Measurements from ENCODE around the gene SSH3.

SSH3 gene

DNA sequence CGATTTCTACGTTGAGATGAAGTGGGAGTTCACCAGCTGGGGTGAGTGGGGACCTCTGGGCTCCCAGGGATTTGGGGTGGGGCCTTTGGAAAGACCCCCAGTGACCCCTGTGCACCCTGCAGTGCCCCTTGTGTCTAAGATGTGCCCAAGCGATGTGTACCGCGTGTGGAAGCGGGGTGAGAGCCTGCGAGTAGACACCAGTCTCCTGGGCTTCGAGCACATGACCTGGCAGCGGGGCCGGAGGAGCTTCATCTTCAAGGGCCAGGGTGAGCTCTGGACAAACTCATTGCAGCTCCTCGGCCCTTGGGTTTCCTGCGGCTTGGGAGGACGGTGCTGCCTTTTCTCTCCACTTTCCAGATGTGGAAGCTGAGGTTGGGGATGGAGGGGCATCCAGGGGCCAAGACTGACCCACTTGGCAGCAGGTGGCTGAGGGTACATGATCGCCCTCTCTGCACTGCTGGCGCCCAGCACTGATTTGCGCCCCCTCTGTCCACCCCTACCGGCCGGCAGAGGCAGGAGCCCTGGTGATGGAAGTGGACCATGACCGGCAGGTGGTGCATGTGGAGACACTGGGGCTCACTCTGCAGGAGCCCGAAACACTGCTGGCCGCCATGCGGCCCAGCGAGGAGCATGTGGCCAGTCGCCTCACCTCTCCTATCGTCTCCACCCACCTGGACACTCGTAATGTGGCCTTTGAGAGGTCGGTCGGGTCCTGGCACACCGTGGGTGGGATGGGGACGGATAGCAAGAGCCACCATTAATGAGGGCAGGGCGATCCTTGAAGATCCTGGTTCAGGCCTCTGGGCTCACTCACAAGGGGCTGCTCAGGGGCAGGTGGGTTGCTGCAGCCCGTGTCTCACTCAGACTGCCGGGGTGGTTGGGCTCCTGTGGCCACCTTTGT lies 11.6 kb upstream of the SSH3 start:
- peaks cover 35% of the 10 kb centered on the region for H3K4me1 ChIP-seq (ENCODE audit: control insufficient read depth, insufficient read depth, low read length)
- peak overlapping the region; percentile 20 for H3K9ac ChIP-seq (ENCODE audit: low read length)
- H3K27me3 ChIP-seq (replicated peaks; ENCODE audit: control insufficient read depth, insufficient read depth, low read length), result no peaks in the 10 kb centered on the region
- peaks cover 47% of the 10 kb centered on the region for H3K36me3 ChIP-seq (ENCODE audit: control insufficient read depth, insufficient read depth, low read length, severe bottlenecking)
- DNase-seq (ENCODE audit: low read depth), result no peak
- no peak overlapping the region for H3K4me3 ChIP-seq (ENCODE audit: low read length)
- H3K9me3 ChIP-seq (ENCODE audit: control insufficient read depth, low read length), result peaks cover 7% of the 10 kb centered on the region

DNA sequence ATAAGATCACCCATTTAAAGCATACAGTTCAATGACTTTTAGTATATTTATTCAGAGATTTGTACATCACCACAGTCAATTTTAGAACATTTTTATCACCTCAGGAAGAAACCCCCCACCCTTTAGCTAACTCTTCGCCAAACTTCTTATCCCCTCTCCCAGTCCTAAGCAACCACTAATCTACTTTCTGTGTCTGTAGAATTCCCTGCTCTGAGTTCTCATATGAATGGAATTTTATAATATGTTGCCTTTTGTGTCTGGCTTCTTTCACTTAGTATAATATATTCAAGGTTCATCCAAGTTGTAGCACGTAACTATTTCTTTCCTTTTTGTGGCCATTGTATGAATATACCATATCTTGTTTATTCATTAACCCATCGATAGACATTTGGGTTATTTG lies 10.7 kb upstream of the SSH3 start:
- peaks cover 7% of the 10 kb centered on the region for H3K9me3 ChIP-seq (ENCODE audit: control insufficient read depth, low read length)
- peaks cover 44% of the 10 kb centered on the region for H3K36me3 ChIP-seq (ENCODE audit: control insufficient read depth, insufficient read depth, low read length, severe bottlenecking)
- no peak overlapping the region for H3K4me3 ChIP-seq (ENCODE audit: low read length)
- DNase-seq (ENCODE audit: low read depth), result peak; percentile 34
- no peaks in the 10 kb centered on the region for H3K27me3 ChIP-seq (replicated peaks; ENCODE audit: control insufficient read depth, insufficient read depth, low read length)
- H3K9ac ChIP-seq (ENCODE audit: low read length), result no peak overlapping the region
- H3K4me1 ChIP-seq (ENCODE audit: control insufficient read depth, insufficient read depth, low read length), result peaks cover 34% of the 10 kb centered on the region

DNA sequence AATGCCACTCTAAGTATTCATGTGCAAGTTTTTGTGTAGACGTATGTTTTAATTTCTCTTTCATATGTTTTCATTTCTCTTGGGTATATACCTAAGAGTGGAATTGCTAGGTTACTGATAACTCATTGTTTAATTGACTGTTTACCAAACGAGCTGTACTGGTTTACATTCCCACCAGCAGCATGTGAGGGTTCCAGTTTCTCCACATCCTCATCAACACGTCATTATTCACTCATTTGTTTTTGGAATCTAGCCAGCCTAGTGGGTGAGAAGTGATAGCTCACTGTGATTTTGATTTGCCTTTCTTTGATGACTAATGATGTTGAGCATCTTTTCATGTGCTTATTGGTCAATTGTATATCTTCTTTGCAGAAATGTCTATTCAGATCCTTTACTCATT lies 10.2 kb upstream of the SSH3 start:
- DNase-seq (ENCODE audit: low read depth), result no peak
- Histone ChIP-seq H3K4me3 (ENCODE audit: low read length) (no peak overlapping the region), H3K36me3 (ENCODE audit: control insufficient read depth, insufficient read depth, low read length, severe bottlenecking) (peaks cover 44% of the 10 kb centered on the region), H3K27me3 (replicated peaks; ENCODE audit: control insufficient read depth, insufficient read depth, low read length) (no peaks in the 10 kb centered on the region), H3K9me3 (ENCODE audit: control insufficient read depth, low read length) (peaks cover 7% of the 10 kb centered on the region), H3K4me1 (ENCODE audit: control insufficient read depth, insufficient read depth, low read length) (peaks cover 29% of the 10 kb centered on the region), H3K9ac (ENCODE audit: low read length) (no peak overlapping the region)

DNA sequence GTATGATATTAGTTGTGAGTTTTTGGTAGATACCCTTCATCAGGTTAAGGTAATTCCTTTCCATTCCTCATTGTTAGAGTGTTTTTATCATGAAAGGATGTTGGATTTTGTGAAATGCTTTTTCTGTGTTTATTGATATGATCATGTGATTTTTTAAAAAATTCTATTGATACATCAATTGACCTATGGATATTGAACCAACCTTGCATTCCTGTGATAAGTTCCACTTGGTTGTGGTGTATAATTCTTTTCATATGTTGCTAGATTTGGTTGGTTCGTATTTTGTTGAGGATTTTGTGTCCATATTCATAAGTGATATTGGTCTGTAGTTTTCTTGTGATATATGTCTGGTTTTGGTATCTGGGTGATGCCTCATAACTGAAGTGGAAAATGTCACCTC lies 7.5 kb upstream of the SSH3 start:
- peaks cover 7% of the 10 kb centered on the region for H3K9me3 ChIP-seq (ENCODE audit: control insufficient read depth, low read length)
- no peaks in the 10 kb centered on the region for H3K27me3 ChIP-seq (replicated peaks; ENCODE audit: control insufficient read depth, insufficient read depth, low read length)
- H3K4me1 ChIP-seq (ENCODE audit: control insufficient read depth, insufficient read depth, low read length), result peaks cover 16% of the 10 kb centered on the region
- peaks cover 61% of the 10 kb centered on the region for H3K36me3 ChIP-seq (ENCODE audit: control insufficient read depth, insufficient read depth, low read length, severe bottlenecking)
- DNase-seq (ENCODE audit: low read depth), result no peak
- H3K9ac ChIP-seq (ENCODE audit: low read length), result no peak overlapping the region
- H3K4me3 ChIP-seq (ENCODE audit: low read length), result peak overlapping the region; percentile 9

DNA sequence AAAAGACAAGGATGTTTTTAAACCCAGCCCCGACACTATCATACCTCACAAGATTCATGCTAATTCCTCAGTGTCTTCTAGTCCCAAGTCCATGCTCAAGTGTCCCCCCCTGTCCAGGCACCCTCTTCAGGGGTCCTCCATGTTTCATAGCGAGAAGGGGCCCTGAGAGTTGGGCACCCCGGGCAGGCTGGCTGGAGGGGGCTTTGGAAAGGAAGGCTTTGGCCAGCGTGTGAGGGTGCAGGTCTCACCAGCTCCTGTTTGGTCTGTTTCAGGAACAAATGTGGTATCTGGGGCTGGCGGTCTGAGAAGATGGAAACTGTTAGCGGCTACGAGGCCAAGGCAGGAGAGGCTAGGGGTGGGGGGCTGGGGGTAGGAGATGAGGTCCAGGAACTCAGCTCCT lies 4.5 kb upstream of the SSH3 start:
- H3K9me3 ChIP-seq (ENCODE audit: control insufficient read depth, low read length), result peaks cover 7% of the 10 kb centered on the region
- H3K4me1 ChIP-seq (ENCODE audit: control insufficient read depth, insufficient read depth, low read length), result peaks cover 9% of the 10 kb centered on the region
- no peak for DNase-seq (ENCODE audit: low read depth)
- H3K36me3 ChIP-seq (ENCODE audit: control insufficient read depth, insufficient read depth, low read length, severe bottlenecking), result peaks cover 50% of the 10 kb centered on the region
- H3K4me3 ChIP-seq (ENCODE audit: low read length), result no peak overlapping the region
- no peaks in the 10 kb centered on the region for H3K27me3 ChIP-seq (replicated peaks; ENCODE audit: control insufficient read depth, insufficient read depth, low read length)
- no peak overlapping the region for H3K9ac ChIP-seq (ENCODE audit: low read length)

DNA sequence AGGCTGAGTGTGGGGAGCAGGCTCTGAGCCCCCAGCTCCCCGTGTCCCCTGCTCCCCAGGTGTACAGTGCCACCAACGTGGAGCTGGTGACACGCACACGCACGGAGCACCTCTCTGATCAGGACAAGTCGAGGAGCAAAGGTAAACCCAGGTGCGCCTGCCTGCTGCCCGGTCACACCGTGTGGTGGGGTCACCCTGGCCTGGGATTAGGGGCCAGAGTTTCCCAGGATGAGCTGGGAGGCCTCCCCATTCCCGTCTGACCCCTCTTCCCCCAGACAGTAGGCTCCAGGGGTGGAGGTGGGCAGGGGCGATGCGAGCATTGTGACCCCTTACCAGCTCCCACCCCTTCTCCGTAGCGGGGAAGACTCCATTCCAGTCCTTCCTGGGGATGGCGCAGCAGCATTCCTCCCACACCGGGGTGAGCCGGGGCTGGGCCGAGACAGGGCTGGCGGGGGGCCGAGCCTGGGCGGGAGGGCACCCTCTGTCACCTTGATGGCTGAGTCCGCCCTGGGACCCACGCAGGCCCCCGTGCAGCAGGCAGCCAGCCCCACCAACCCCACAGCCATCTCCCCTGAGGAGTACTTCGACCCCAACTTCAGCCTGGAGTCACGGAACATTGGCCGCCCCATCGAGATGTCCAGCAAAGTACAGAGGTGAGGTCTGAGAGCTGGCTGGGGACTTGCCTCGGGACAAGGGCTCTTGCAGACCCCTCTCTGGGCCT lies 3.7 kb upstream of the SSH3 start:
- DNase-seq (ENCODE audit: low read depth), result no peak
- Histone ChIP-seq H3K9ac (ENCODE audit: low read length) (no peak overlapping the region), H3K27me3 (replicated peaks; ENCODE audit: control insufficient read depth, insufficient read depth, low read length) (no peaks in the 10 kb centered on the region), H3K4me3 (ENCODE audit: low read length) (no peak overlapping the region), H3K4me1 (ENCODE audit: control insufficient read depth, insufficient read depth, low read length) (peaks cover 15% of the 10 kb centered on the region), H3K9me3 (ENCODE audit: control insufficient read depth, low read length) (peaks cover 7% of the 10 kb centered on the region), H3K36me3 (ENCODE audit: control insufficient read depth, insufficient read depth, low read length, severe bottlenecking) (peaks cover 48% of the 10 kb centered on the region)

DNA sequence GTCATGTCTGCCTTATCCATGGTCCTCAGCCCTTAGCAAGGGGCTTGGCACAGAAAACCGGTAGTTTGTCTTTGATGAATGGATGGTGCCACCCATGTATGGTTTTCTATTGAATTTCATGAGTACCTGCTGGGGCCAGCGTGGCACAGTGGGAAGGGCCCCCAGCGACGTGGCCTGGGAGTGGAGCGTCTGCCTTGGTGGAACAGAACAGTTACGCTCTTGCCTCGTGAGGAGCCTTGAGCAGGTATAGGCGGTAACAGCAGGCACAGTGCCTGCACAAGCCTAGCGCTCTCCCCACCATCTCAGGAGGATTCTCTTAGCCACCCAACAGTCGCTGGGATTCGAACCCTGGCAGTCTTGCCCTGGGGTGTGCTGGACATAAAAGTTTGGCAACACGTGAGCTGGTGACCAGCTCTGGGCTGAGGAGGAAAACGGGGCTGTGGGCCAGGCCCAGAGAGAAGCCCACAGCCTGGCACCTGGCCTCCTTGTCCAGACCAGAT lies 3.0 kb upstream of the SSH3 start:
- Histone ChIP-seq H3K4me3 (ENCODE audit: low read length) (no peak overlapping the region), H3K4me1 (ENCODE audit: control insufficient read depth, insufficient read depth, low read length) (peaks cover 16% of the 10 kb centered on the region), H3K9me3 (ENCODE audit: control insufficient read depth, low read length) (peaks cover 7% of the 10 kb centered on the region), H3K27me3 (replicated peaks; ENCODE audit: control insufficient read depth, insufficient read depth, low read length) (no peaks in the 10 kb centered on the region), H3K36me3 (ENCODE audit: control insufficient read depth, insufficient read depth, low read length, severe bottlenecking) (peaks cover 48% of the 10 kb centered on the region), H3K9ac (ENCODE audit: low read length) (no peak overlapping the region)
- DNase-seq (ENCODE audit: low read depth), result no peak

DNA sequence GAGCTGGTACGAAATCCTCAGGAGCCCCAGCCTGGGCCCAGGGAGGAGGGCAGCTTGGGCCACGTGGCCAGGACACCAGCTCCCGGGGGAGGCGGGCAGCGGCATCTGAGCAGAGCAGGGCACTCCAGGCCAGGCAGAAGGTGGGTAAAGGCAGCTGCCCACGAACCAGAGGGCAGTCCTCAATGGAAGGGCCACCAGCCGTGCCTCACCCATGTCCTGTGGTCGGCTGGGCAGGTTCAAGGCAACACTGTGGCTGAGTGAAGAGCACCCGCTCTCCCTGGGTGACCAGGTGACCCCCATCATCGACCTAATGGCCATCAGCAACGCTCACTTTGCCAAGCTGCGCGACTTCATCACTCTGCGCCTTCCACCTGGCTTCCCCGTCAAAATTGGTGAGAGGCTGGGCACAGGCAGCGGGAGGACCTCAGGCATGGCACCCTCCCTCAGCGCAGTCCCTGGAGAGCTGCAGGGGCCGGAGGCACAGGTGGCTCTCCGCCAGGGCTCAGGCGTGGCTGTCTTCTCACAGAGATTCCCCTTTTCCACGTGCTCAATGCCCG lies 2.5 kb upstream of the SSH3 start:
- H3K36me3 ChIP-seq (ENCODE audit: control insufficient read depth, insufficient read depth, low read length, severe bottlenecking), result peaks cover 43% of the 10 kb centered on the region
- no peak overlapping the region for H3K4me3 ChIP-seq (ENCODE audit: low read length)

DNA sequence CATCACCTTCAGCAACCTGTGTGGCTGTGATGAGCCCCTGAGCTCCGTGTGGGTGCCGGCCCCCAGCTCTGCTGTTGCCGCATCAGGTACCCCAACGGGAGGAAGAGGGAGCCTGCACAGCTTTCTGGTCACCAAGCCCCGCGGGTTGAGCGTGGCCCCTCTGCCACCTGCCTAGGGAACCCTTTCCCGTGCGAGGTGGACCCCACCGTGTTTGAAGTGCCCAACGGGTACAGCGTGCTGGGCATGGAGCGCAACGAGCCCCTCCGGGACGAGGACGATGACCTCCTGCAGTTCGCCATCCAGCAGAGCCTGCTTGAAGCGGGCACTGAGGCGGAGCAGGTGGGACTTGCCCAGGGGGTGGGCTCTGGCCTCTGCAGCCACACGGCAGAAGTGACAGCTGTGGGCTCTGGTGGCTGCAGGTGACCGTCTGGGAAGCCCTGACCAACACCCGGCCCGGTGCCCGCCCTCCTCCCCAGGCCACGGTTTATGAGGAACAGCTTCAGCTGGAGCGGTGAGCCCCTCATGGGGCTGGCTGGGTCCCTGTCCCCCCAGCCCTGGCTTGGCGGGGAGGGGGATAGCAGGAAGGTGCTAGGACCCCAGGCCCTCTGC lies 1.9 kb upstream of the SSH3 start:
- Histone ChIP-seq H3K9me3 (ENCODE audit: control insufficient read depth, low read length) (no peaks in the 10 kb centered on the region), H3K4me1 (ENCODE audit: control insufficient read depth, insufficient read depth, low read length) (peaks cover 16% of the 10 kb centered on the region), H3K4me3 (ENCODE audit: low read length) (no peak overlapping the region), H3K27me3 (replicated peaks; ENCODE audit: control insufficient read depth, insufficient read depth, low read length) (no peaks in the 10 kb centered on the region), H3K36me3 (ENCODE audit: control insufficient read depth, insufficient read depth, low read length, severe bottlenecking) (peaks cover 41% of the 10 kb centered on the region), H3K9ac (ENCODE audit: low read length) (no peak overlapping the region)
- DNase-seq (ENCODE audit: low read depth), result no peak

More for the DNA sequence above, 2.5 kb upstream of the SSH3 start:
- DNase-seq (ENCODE audit: low read depth), result no peak
- no peaks in the 10 kb centered on the region for H3K27me3 ChIP-seq (replicated peaks; ENCODE audit: control insufficient read depth, insufficient read depth, low read length)
- peaks cover 16% of the 10 kb centered on the region for H3K4me1 ChIP-seq (ENCODE audit: control insufficient read depth, insufficient read depth, low read length)
- H3K9ac ChIP-seq (ENCODE audit: low read length), result no peak overlapping the region
- H3K9me3 ChIP-seq (ENCODE audit: control insufficient read depth, low read length), result peaks cover 4% of the 10 kb centered on the region

DNA sequence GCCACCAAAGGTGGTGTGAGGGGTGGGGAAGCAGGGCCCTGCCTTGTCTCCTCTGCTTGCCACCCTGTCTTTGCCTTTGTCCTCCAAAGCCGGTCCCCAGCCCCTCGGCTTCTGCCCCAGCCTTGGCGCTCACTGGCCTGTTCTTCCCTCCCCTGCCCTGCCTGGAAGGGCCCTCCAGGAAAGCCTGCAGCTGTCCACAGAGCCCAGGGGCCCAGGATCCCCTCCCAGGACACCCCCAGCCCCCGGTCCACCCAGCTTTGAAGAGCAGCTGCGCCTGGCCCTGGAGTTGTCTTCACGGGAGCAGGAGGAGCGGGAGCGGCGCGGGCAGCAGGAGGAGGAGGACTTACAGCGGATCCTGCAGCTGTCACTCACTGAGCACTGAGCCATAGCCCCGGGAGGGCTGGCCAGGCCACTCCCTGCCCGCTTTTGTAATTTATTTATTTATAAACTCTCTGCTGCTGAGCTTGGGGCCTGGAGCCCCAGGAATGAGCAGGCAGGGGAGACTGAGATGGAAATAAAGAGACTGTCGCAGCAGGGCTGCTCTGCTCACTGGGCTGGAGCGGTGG lies 1.3 kb upstream of the SSH3 start:
- Histone ChIP-seq H3K9ac (ENCODE audit: low read length) (peak overlapping the region; percentile 89), H3K27me3 (replicated peaks; ENCODE audit: control insufficient read depth, insufficient read depth, low read length) (no peaks in the 10 kb centered on the region), H3K9me3 (ENCODE audit: control insufficient read depth, low read length) (no peaks in the 10 kb centered on the region), H3K36me3 (ENCODE audit: control insufficient read depth, insufficient read depth, low read length, severe bottlenecking) (peaks cover 36% of the 10 kb centered on the region), H3K4me3 (ENCODE audit: low read length) (peak overlapping the region; percentile 90), H3K4me1 (ENCODE audit: control insufficient read depth, insufficient read depth, low read length) (peaks cover 16% of the 10 kb centered on the region)
- no peak for DNase-seq (ENCODE audit: low read depth)

All from adipocyte (in vitro differentiated cells).